AG10803 (cell line): ENCODE measurements around the gene SLC8A3.

Experiments
- DNase-seq: peaks from one replicate; pipeline ENCODE4 v3.0.0; 2010; ENCODE audit warnings: low read depth
- H3K4me3 ChIP-seq: 2 replicates; pipeline ENCODE4 v1.5.1; 2011; ENCODE audit warnings: mild to moderate bottlenecking, low read length, control low read depth
- CTCF ChIP-seq: conservative IDR thresholded peaks from 2 replicates; pipeline ENCODE4 v1.5.1; 2011; ENCODE audit warnings: mild to moderate bottlenecking, low read length, control low read depth, inconsistent platforms

SLC8A3 gene

GRCh38 chr14:70188322-70188658 is 461 bp downstream of the SLC8A3 start:
- DNase-seq = no peak

GRCh38 chr14:70186900-70187451 is 1.8 kb downstream of the SLC8A3 start:
- H3K4me3 ChIP-seq = peak overlapping the region; percentile 51
- TF ChIP-seq CTCF = no peak
- DNase-seq = peak; percentile 2

More at GRCh38 chr14:70188322-70188658, 461 bp downstream of the SLC8A3 start:
- peak overlapping the region; percentile 51 for H3K4me3 ChIP-seq
- no peak for TF ChIP-seq CTCF

GRCh38 chr14:70183991-70184390 is 4.8 kb downstream of the SLC8A3 start:
- H3K4me3 ChIP-seq = no peak overlapping the region
- DNase-seq = no peak
- no peak for TF ChIP-seq CTCF

GRCh38 chr14:70181276-70181675 is 7.5 kb downstream of the SLC8A3 start:
- TF ChIP-seq CTCF = no peak
- DNase-seq = no peak
- H3K4me3 ChIP-seq = no peak overlapping the region

- no peak for DNase-seq
- no peak overlapping the region for H3K4me3 ChIP-seq
- no peak for TF ChIP-seq CTCF
Observed at GRCh38 chr14:70180718-70181117, 8.0 kb downstream of the SLC8A3 start.

- DNase-seq = no peak
- TF ChIP-seq CTCF = no peak
Observed at GRCh38 chr14:70177081-70177800, 11.5 kb downstream of the SLC8A3 start.

GRCh38 chr14:70173569-70173968 is 15.2 kb downstream of the SLC8A3 start:
- DNase-seq = no peak
- H3K4me3 ChIP-seq = no peak overlapping the region
- no peak for TF ChIP-seq CTCF

More at GRCh38 chr14:70177081-70177800, 11.5 kb downstream of the SLC8A3 start:
- no peak overlapping the region for H3K4me3 ChIP-seq
